ENCODE data around the gene LRP5. TPM values are rescaled to one million over a fixed set of nuclear protein-coding genes. Genes with fewer than 3 reads are reported as not detected.

Gene LRP5
- total RNA-seq, 1 experiment from 2014 or later, result 67.0 TPM

DNA sequence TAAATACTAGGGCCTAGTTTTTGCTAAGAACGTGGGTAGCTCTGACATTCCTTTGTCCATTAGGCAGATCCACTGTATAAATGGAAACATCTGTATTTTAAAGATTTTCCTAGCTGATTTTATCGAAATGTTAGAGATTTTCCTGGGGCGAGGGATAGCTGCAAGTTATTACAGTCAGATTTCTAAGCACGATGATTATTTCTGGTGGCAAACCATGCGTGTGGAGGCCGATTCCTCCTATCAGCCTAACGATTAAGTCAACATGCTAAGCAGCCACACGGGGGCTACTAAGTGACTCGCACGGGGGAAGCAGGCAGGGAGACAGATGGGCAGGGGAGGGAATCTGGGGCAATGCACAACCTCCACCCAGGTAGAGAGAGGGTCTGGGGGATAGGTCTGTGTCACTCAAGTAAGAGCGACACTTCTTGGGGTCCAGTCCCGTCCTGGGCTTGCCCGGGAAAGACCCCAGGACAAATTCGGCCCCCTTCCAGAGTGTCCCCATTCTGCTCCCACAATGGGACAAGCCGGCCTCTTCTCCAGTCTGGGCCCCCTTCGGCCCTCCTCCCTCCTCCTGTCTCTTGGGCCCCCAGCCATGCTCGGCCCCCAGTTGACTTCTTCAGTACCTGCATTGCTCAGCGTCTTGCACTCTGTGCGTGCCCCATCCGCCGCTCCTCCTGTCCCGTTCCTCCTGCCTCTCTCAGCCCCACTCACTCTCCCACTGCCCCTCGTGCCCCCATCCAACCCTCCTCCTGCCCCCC, 41.2 kb upstream of the LRP5 start:
- TF ChIP-seq EZH2 (IDR thresholded peaks at IDR 0.05; ENCODE audit: borderline replicate concordance, low read depth, low read length, poor library complexity, severe bottlenecking), result no peak
- TF ChIP-seq, protein P1, sequence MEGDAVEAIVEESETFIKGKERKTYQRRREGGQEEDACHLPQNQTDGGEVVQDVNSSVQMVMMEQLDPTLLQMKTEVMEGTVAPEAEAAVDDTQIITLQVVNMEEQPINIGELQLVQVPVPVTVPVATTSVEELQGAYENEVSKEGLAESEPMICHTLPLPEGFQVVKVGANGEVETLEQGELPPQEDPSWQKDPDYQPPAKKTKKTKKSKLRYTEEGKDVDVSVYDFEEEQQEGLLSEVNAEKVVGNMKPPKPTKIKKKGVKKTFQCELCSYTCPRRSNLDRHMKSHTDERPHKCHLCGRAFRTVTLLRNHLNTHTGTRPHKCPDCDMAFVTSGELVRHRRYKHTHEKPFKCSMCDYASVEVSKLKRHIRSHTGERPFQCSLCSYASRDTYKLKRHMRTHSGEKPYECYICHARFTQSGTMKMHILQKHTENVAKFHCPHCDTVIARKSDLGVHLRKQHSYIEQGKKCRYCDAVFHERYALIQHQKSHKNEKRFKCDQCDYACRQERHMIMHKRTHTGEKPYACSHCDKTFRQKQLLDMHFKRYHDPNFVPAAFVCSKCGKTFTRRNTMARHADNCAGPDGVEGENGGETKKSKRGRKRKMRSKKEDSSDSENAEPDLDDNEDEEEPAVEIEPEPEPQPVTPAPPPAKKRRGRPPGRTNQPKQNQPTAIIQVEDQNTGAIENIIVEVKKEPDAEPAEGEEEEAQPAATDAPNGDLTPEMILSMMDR (conservative IDR thresholded peaks at IDR 0.05; ENCODE audit: low read depth, low read length), result peak; percentile 61
- ChIA-PET POLR2A (ENCODE audit: low non-redundant PET) (interaction anchor here (0.6 to 0.7 kb wide), 2 partner anchors 47 to 135 kb away, joined by 4 to 15 read pairs; no protein-coding TSS in a partner anchor), CTCF (interaction anchor here (0.5 to 1.0 kb wide), 4 partner anchors 14 to 169 kb away, joined by 3 to 8 read pairs (median 4); no protein-coding TSS in a partner anchor)
- no peaks in the 10 kb centered on the region for H3K9me3 ChIP-seq (ENCODE audit: low read depth, low read length, poor library complexity, severe bottlenecking)
- no peaks in the 10 kb centered on the region for H3K4me1 ChIP-seq (ENCODE audit: insufficient read depth, low read length, poor library complexity, severe bottlenecking)
- H3K27me3 ChIP-seq (replicated peaks; ENCODE audit: insufficient read depth, low read depth, low read length, poor library complexity), result no peaks in the 10 kb centered on the region
- H3K36me3 ChIP-seq (ENCODE audit: insufficient read depth, low read length, poor library complexity, severe bottlenecking), result peaks cover 13% of the 10 kb centered on the region
- peak overlapping the region; percentile 86 for H3K4me3 ChIP-seq (ENCODE audit: low read depth, low read length, poor library complexity, severe bottlenecking)
- intact Hi-C loops (cut with micrococcal nuclease; ENCODE audit: unreplicated experiment), result loop anchor here (2.0 to 5.0 kb wide), 3 partner anchors 26 to 191 kb away; partner anchors contain the start of gene PPP6R3
- peak; percentile 92 for DNase-seq (ENCODE audit: low spot score)
- peak overlapping the region; percentile 91 for H3K27ac ChIP-seq (ENCODE audit: low read depth, low read length, poor library complexity, severe bottlenecking)
- BruUV-seq (replicated peaks), result TSS peak; percentile 36

DNA sequence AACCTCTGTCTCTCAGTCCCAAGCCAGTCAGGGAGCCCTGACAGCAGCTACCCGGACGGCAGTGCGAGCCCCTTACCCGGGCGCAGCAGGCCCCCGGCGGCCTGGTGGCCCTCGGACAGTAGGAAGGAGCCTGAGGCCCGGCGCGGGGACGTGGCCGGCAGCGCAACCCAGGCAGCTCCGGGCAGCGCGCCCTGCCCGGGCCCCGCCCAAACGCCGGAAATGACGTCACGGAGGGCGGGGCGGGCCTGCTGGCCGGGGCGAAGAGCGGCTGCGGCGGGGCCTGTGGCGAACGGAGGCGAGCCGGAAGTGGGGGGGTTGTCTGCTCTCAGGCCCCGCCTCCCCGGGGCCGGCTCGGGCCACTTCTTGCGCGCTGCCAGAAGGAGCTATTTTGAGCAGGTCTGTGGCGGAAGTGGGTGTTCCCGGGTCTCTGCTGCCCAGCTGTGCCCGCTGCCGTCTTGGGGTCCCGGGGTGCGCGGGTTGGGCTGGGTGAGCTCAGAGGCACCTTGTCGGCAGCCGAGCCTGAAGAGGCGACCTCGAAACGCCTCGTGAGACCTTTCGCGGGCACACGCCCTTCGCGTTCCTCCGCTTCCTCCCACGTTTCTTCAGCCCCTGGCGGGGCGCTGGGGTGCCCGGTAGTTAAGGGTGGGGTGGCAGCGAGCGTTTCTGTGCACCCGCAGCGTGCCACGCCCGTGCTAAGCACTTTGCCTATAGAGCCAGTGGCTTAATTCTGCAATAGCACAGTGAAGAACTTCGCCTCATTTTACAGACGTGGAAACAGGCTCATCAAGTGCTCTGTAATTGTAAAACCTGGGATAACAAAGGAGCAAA, 40.4 kb upstream of the LRP5 start, which contains the start of gene C11orf24:
TSS of gene C11orf24 (minus strand) at position 193 of the 828 bp plus-strand sequence. CDS start 8,206 bp downstream, outside the sequence.
- TSS peak; percentile 93 for BruUV-seq (replicated peaks)
- ChIA-PET POLR2A (ENCODE audit: low non-redundant PET) (interaction anchor here (0.7 kb wide), 1 partner anchor 134 kb away, joined by 4 read pairs; no protein-coding TSS in a partner anchor), CTCF (interaction anchor here (0.6 kb wide), 1 partner anchor 1020 kb away, joined by 3 read pairs; no protein-coding TSS in a partner anchor)
- H3K4me3 ChIP-seq (ENCODE audit: low read depth, low read length, poor library complexity, severe bottlenecking), result peak within 1 kb of the TSS; percentile 86
- DNase-seq (ENCODE audit: low spot score), result peak; percentile 98
- H3K27ac ChIP-seq (ENCODE audit: low read depth, low read length, poor library complexity, severe bottlenecking), result peak within 1 kb of the TSS; percentile 91
- peaks cover 11% of the 10 kb centered on the region for H3K36me3 ChIP-seq (ENCODE audit: insufficient read depth, low read length, poor library complexity, severe bottlenecking)
- H3K9me3 ChIP-seq (ENCODE audit: low read depth, low read length, poor library complexity, severe bottlenecking), result no peaks in the 10 kb centered on the region
- no peaks in the 10 kb centered on the region for H3K4me1 ChIP-seq (ENCODE audit: insufficient read depth, low read length, poor library complexity, severe bottlenecking)
- TF ChIP-seq EZH2 (IDR thresholded peaks at IDR 0.05; ENCODE audit: borderline replicate concordance, low read depth, low read length, poor library complexity, severe bottlenecking), result no peak
- TF ChIP-seq, protein P1 (conservative IDR thresholded peaks at IDR 0.05; ENCODE audit: low read depth, low read length), result no peak
- H3K27me3 ChIP-seq (replicated peaks; ENCODE audit: insufficient read depth, low read depth, low read length, poor library complexity), result no peaks in the 10 kb centered on the region
- intact Hi-C loops (cut with micrococcal nuclease; ENCODE audit: unreplicated experiment), result loop anchor here (2.0 to 5.0 kb wide), 3 partner anchors 25 to 190 kb away; partner anchors contain the start of gene PPP6R3
